Esophagus (tissue), 2 donors: ENCODE measurements around the gene OSBPL10. TPM values are rescaled to one million over a fixed set of nuclear protein-coding genes. Genes with fewer than 3 reads are reported as not detected.

Experiments
- H3K27ac ChIP-seq, 2 donors: one replicate each; pipeline ENCODE4 v1.5.1; 2013; ENCODE audit warnings: low read depth in 2 of 2, mild to moderate bottlenecking in 2 of 2, inconsistent platforms in 1 of 2, low read length in 1 of 2, moderate library complexity in 1 of 2
- H3K27me3 ChIP-seq, 2 donors: one replicate each; pipeline ENCODE4 v1.6.1; 2013; ENCODE audit warnings: low read length in 2 of 2, control low read depth in 1 of 2, mild to moderate bottlenecking in 1 of 2; ENCODE audit not compliant: insufficient read depth in 2 of 2, control insufficient read depth in 1 of 2
- H3K36me3 ChIP-seq, 2 donors: one replicate each; pipeline ENCODE4 v1.6.1; 2013; ENCODE audit warnings: low read length in 1 of 2; ENCODE audit not compliant: control insufficient read depth in 2 of 2, insufficient read depth in 2 of 2
- H3K4me1 ChIP-seq, 2 donors: one replicate each; pipeline ENCODE4 v1.6.1; 2013; ENCODE audit warnings: low read length in 1 of 2; ENCODE audit not compliant: control insufficient read depth in 2 of 2, insufficient read depth in 2 of 2
- H3K4me3 ChIP-seq, 2 donors: one replicate each; pipeline ENCODE4 v1.5.1; 2013; ENCODE audit warnings: low read length in 2 of 2, mild to moderate bottlenecking in 2 of 2, low read depth in 1 of 2, moderate library complexity in 1 of 2
- H3K9me3 ChIP-seq, 2 donors: one replicate each; pipeline ENCODE4 v1.6.1; 2013; ENCODE audit warnings: mild to moderate bottlenecking in 2 of 2, low read depth in 1 of 2, low read length in 1 of 2, moderate library complexity in 1 of 2; ENCODE audit not compliant: control insufficient read depth in 2 of 2, insufficient read depth in 1 of 2
- WGBS, 2 donors: extraction: QIAGEN DNeasy Blood & Tissue Kit; methylation state at CpG; one replicate each; pipeline ENCODE4 v1.1.7; 2013; 5-methylcytosine and 5-hydroxymethylcytosine counted together
- polyA plus RNA-seq, 2 donors: library from polyadenylated mRNA; stranded (reverse); fragments of 200-250 nt; gene quantifications; one replicate each; pipeline ENCODE4 v1.2.3, GENCODE V29; 2013
- donor health status: healthy with polysubstance abuse.
- donor health status: Bipolar disorder and iron deficiency.

The OSBPL10 gene
- polyA plus RNA-seq, 2 donors = 6.4 to 9.0 TPM

DNA sequence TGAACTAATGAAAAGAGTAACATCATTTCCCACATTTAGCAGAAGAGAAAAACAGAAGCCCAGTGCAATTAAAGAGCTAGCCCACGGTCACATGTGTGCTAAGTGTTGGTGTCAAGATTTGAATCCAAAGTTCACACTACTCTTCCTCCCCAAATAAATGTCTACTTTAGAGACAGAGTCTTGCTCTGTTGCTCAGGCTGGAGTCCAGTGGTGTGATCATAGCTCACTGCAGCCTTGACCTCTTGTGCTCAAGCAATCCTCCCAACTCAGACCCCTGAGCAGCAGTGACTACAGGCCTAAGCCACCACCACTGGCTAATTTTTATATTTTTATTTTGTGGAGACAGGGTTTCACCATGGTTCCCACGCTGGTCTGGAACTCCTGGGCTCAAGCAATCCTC lies 4.8 kb downstream of the OSBPL10 start:
- no peaks in the 10 kb centered on the region for H3K4me1 ChIP-seq
- no peak overlapping the region for H3K4me3 ChIP-seq
- 90 to 92% methylated on average over 2 of the region's 2 CpGs for WGBS, 2 donors
- no peaks in the 10 kb centered on the region for H3K27me3 ChIP-seq
- H3K36me3 ChIP-seq = no peaks in the 10 kb centered on the region
- H3K9me3 ChIP-seq = no peaks in the 10 kb centered on the region
- no peak overlapping the region for H3K27ac ChIP-seq

DNA sequence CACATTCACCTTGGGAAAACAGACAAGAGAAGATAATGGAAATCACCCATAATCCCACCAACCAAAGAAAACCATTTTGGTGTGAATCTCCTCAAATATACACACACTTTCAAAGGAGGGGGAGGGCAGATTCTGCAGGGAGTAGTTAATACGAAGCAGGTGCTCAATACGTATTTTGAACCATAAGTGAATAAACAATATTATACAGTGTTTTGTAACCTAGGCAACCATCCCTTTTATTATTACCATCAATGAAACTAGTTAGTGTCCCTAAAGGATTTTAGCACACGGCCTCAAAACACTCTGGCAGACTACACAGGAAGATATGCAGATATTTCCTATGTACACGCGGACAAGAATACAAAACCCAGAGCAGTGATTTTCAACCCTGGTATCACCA lies 6.1 kb downstream of the OSBPL10 start:
- no peaks in the 10 kb centered on the region for H3K36me3 ChIP-seq
- WGBS, 2 donors = 73 to 80% methylated on average over 5 of the region's 5 CpGs

DNA sequence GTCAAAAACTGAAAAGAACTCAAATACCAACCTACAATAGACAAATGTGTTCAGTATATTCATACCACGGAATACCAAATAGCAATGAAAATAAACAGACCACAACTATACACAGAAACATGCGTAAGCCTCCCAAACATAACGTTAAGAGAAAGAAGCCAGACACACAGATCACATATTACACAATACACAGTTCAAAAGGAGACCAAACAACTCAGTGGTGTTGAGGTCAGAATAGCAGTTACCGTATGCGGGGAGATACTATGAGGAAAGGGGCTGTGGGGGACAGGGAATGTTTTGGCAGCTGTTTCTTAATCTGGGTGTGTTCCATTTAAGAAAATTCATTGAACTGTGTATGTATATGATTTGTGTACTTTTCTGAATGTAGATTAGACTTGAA lies 6.6 kb downstream of the OSBPL10 start:
- no peaks in the 10 kb centered on the region for H3K4me1 ChIP-seq
- no peak overlapping the region for H3K4me3 ChIP-seq
- no peak overlapping the region for H3K27ac ChIP-seq
- H3K27me3 ChIP-seq = no peaks in the 10 kb centered on the region
- H3K36me3 ChIP-seq = no peaks in the 10 kb centered on the region
- no peaks in the 10 kb centered on the region for H3K9me3 ChIP-seq
- WGBS, 2 donors = 75 to 78% methylated on average over 5 of the region's 5 CpGs

More for the DNA sequence above, 6.1 kb downstream of the OSBPL10 start:
- Histone ChIP-seq H3K27ac (no peak overlapping the region), H3K4me3 (no peak overlapping the region), H3K4me1 (no peaks in the 10 kb centered on the region), H3K9me3 (no peaks in the 10 kb centered on the region), H3K27me3 (no peaks in the 10 kb centered on the region)

DNA sequence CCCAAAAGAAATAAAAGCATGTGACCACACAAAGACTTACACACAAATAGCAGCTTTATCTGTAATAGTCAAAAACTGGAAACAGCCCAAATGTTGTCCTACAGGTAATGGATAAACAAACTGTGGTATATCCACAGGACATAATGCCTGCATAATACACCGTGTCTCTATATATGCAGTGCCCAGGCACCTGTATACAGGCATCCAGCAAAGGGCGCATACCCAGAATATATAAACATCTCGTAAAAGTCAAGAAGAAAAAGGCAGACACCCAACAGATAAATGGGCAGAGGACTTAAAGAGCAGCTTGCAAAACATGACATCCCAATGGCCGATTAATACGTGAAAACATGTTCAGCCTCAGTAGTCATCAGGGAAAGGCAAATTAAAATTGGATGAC lies 7.2 kb downstream of the OSBPL10 start:
- H3K36me3 ChIP-seq = no peaks in the 10 kb centered on the region
- WGBS, 2 donors = 96 to 97% methylated on average over 5 of the region's 5 CpGs
- no peak overlapping the region for H3K27ac ChIP-seq
- no peaks in the 10 kb centered on the region for H3K27me3 ChIP-seq
- H3K4me3 ChIP-seq = no peak overlapping the region
- H3K4me1 ChIP-seq = no peaks in the 10 kb centered on the region
- no peaks in the 10 kb centered on the region for H3K9me3 ChIP-seq

DNA sequence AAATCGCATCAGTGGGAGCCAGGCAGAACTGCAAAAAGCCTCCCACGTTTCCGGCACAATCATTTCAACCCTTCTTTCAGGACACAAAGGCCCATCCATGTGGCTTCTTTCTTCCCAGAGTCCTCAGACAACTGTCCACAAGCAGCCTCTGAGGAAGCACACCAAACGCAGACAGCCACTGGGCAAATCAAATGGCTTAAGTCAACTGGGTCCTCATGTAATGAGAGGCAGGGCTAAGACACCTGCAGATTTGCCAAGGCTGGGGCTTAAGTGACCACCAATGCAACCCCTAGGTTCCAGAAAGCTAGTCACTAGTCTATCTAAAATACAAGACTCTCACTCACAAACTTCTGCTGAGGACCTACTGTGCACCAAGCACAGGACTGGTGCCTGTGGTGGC lies 8.0 kb downstream of the OSBPL10 start:
- Histone ChIP-seq H3K4me3 (no peak overlapping the region), H3K4me1 (no peaks in the 10 kb centered on the region), H3K36me3 (no peaks in the 10 kb centered on the region), H3K27me3 (no peaks in the 10 kb centered on the region), H3K9me3 (no peaks in the 10 kb centered on the region), H3K27ac (no peak overlapping the region)
- 57 to 72% methylated on average over 4 of the region's 4 CpGs for WGBS, 2 donors

DNA sequence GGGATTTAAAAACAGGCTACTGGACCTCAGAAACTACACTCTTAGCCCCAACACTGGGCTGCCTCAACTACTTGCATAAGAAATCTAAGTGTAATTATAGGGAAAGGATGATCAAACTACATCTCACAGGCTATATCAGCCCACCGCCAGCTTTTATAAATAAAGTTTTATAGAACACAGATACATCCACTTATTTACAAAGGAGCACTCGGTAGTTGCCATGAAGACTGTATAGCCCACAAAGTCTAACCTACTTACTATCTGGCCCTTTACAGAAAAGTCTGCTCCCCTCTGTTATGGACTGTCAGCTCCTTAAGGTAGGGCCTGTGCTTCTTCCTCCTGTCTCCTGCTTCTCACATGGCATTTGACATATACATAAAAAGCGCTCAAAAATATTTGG lies 9.5 kb downstream of the OSBPL10 start:
- Histone ChIP-seq H3K4me3 (no peak overlapping the region), H3K4me1 (no peaks in the 10 kb centered on the region), H3K36me3 (no peaks in the 10 kb centered on the region), H3K9me3 (no peaks in the 10 kb centered on the region), H3K27me3 (no peaks in the 10 kb centered on the region), H3K27ac (no peak overlapping the region)
- 97 to 99% methylated on average over 3 of the region's 3 CpGs for WGBS, 2 donors

DNA sequence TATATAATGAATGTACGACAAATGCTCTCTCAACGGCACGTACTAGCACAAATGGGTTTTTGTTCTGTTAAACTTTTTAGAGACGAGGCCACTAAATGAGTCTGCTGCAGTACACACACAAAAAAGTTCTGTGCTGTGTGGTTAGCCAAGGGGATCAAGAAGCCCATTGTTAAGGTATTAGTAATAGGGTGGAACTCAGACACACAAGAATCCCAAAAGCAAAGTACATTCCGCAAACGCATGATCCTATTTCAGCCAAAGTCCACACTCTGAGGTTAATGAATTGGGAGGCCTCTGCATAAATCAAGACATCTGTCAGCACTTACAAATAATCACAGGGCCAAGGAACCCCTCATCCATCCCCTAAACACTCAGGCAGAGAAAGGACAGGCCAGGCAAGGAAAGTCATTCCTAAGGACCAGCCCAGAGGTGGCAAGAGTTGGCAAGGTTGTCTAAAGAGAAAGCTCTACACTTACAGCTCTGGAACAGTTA lies 12.1 kb downstream of the OSBPL10 start:
- no peak overlapping the region for H3K4me3 ChIP-seq
- H3K9me3 ChIP-seq = no peaks in the 10 kb centered on the region
- no peaks in the 10 kb centered on the region for H3K36me3 ChIP-seq
- H3K27ac ChIP-seq = peak overlapping the region; percentile 63 to 82
- H3K27me3 ChIP-seq = no peaks in the 10 kb centered on the region
- 32 to 46% methylated on average over 6 of the region's 6 CpGs for WGBS, 2 donors
- H3K4me1 ChIP-seq = no peaks in the 10 kb centered on the region

DNA sequence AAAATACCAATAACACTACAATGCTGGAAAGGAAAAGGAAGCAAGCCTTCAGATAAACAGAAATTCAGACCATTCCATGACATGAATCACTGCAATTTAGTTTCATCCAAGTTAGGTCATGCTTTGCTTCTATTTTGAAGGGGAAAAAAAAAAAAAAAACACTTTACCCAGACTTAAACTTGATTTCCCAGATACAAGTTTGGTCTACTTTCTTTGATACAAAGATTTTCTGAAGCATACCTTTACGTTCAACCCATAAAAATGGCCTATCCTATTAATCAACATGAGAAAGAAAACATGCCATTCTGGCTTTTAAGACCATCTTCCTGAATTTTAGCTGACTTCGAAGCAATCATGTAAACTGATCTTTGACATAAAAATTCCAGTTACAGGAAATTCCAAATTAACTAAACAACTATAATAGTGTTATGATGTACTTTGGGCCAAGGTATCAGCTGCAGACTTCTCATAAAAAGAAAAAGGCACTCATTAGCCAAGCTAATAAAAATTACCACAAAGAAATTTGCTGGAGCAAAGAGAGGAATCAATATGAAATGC lies 12.6 kb downstream of the OSBPL10 start:
- Histone ChIP-seq H3K9me3 (no peaks in the 10 kb centered on the region), H3K4me3 (no peak overlapping the region), H3K36me3 (no peaks in the 10 kb centered on the region), H3K27ac (peak overlapping the region in 1 of 2 donors; percentile 62), H3K27me3 (no peaks in the 10 kb centered on the region), H3K4me1 (no peaks in the 10 kb centered on the region)
- 20 to 48% methylated on average over 2 of the region's 2 CpGs for WGBS, 2 donors

DNA sequence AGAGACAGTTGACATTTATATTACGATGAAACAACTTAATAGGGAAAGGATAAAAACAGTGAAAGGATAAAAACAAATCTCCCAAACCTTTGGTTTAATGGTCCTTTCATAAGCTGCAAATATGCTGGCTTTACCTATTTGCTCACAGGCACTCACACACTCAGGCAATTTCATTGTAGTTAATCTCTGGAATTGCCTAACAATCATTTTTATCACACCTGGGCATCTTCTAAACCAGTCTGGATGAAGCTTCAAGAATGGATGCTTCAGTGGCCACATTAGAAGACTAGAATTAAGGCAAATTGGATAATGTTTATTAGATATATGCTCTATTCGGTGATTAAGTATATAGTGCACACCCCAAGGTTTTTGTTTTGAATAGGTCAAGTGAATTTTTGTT lies 13.5 kb downstream of the OSBPL10 start:
- H3K4me3 ChIP-seq = no peak overlapping the region
- H3K9me3 ChIP-seq = no peaks in the 10 kb centered on the region
- no peaks in the 10 kb centered on the region for H3K36me3 ChIP-seq
- 63 to 84% methylated on average over 2 of the region's 2 CpGs for WGBS, 2 donors
- no peaks in the 10 kb centered on the region for H3K4me1 ChIP-seq
- peak overlapping the region in 1 of 2 donors; percentile 45 for H3K27ac ChIP-seq
- H3K27me3 ChIP-seq = no peaks in the 10 kb centered on the region

DNA sequence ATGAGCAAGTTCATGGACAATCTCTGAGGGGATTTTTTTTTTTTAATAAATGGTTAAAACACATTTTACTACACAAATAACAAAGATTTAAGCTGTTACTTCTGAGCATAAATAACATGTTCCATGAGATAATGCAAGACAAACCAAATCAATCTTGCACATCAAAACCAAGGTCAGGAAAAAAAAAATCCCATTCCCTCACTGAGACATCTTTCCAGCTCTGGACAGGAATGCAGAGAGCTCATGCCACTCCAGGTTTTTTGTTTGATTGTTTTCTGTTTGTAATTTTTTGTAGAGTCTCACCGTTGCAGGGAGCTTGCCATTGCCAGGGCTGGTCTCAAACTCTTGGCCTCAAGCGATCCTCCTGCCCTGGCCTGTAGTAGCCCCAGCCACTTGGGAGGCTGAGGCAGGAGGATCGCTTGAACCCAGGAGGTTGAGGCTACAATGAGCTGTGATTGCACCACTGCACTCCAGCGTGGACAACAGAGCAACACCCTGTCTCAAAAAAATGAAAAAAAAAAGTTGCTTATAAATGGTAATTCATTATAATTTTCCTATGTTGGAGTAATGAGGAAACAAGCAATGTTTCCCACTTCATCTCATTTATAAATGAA lies 14.0 kb downstream of the OSBPL10 start:
- Histone ChIP-seq H3K9me3 (no peaks in the 10 kb centered on the region), H3K4me1 (no peaks in the 10 kb centered on the region), H3K36me3 (no peaks in the 10 kb centered on the region), H3K27me3 (no peaks in the 10 kb centered on the region), H3K4me3 (no peak overlapping the region), H3K27ac (no peak overlapping the region)
- 76 to 81% methylated on average over 4 of the region's 4 CpGs for WGBS, 2 donors
